Stimulated activated CD4-positive, alpha-beta T cell treated with anti-CD3 and anti-CD28 coated beads, Interleukin-15, amount 100 ng/mL, for 48 hours (primary cell): ENCODE results near the gene PAMR1.
"Not testable (repeated sequence)": the region's sequence is repeated elsewhere in the genome, so short reads cannot be mapped to it uniquely, and the experiment has no call there.

Source experiments
- DNase-seq, 2 donors: peaks; one replicate each; pipeline ENCODE4 v3.0.0-alpha.2; 2020; ENCODE audit warnings: low read depth in 2 of 2

Gene PAMR1

DNA sequence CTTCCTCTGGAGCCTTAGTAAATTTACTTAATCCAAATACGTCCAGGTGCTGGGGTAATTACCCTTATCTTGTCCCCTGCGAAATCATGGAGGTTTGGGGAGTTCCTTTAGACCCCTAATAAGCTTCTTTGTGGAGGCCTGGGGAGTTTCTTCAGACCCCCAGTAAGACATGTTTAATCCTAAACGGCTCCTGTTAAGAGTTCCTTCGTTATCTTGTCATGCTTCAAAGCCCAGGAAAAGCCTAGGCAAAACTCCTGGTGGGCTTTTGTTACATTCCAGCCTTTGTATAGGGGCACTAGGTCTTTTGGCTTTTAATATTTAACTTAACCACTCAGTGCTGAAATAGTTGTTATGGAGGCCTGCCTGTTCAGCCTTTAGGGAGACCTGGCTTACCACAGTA lies 18.1 kb upstream of the PAMR1 start:
- DNase-seq, result no peak

DNA sequence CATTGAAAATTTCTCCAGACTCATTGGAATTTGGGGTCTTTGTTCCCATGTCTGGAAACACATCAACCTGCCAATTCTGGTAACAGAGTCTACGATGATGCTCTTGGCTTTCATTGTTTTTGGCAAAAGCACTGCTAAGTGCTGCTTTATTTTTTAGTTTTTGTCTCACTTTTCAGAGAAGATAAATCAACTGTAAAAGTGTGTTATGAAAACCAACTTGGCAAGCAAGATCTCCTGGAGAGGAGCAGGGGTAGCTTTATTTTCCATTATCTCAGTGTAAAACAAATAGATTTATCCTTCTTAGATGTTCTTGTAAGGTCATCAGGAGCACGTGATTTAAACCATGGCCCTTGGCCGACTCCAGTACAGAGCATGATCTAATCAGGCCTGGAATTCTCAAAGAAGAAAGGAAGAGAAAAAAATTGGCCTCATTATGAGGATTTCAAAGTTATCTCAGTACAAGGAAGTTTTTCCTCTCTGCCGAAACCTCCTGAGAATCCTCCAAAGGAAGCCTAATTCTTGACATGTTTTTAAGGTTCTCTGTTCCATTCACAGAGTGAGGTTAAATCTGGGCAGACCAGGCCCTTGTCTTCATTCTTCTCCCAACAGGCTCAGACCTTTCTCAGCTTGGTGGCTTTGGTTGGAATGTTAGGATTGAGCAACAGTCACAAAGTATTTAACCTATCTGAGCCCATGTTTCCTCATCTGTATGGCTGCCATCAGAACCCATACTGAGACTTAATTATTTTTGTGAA lies 16.4 kb upstream of the PAMR1 start:
- no peak for DNase-seq

DNA sequence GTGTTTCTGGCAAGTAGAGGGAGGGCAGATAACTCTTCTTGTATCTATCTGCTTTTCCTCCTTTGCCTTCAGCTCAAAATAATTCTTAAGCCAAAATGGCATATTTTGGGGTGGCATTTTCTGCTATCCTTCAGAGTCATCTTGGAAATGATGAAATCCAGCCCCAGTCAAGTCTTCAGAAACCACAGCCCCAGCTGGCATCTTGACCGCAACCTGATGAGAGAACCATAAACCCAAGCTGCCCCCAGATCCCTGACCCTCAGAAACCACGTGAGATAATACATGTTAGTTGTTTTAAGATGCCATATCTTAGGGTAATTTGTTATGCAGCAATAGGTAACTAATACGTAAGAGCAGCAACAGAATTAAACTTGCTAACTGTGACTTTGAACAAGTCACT lies 15.1 kb upstream of the PAMR1 start:
- no peak for DNase-seq

DNA sequence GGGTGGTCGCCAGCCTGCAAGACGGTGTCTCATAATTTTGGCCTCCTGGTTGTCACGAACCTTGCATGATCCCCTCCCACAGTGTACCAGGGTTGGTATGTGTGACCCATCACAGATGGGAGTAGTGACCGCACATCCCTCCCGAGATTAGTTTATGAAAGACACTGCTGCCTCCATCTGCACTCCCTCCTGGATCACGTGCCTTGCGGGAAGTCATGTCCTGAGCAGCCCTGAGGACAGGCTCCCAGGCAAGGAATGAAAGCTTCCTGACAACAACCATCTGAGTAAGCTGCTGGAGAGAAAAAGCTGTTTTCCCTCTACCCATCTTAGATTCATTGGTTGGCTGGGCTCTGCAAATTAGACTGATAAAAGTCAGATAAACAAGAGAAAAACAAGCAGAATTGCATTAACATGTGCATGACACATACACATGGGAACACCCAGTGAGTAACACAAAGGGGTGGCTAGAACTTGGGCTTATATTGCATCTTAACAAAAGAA lies 14.4 kb upstream of the PAMR1 start:
- DNase-seq, result no peak

DNA sequence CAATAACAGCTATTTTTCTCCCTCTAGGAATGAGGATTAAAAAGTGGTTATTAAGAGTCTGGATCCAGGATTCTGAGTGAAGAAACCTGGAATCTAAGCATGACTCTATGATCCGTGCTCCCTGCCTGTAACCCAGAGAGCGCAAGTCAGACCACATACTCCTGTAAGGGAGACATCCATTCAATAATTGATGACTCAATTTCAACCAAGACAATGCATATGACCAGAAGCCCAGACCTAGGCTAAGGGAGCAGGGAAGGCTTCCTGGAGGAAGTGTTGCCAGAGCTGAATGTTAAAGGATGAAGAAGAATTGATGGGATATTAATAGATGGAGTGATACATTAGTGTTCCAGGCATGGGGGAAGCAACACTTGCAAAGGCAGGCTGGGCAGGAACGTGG lies 13.8 kb upstream of the PAMR1 start:
- DNase-seq, result no peak

DNA sequence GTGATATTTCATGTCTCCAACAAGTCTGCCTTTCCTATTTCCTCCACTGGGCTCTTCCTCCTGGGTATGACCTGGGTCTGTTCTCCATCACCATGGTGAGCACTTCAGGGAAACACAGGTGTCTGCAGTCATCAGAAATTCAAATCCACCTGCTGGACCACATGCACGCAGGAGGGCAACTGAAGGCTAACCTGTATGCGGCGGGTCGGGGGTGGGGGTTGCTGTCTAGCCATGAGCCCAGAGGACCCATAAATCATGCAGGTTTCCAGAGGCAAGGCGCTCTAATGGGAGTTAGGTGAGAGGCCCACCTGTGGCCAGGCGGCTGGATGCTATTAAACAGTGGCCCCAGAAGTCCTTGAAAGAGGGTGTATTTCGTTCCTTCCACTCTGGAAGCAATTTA lies 11.1 kb upstream of the PAMR1 start:
- DNase-seq, result no peak

- no peak for DNase-seq
Measured at GRCh38 chr11:35531246-35531645, 5.8 kb upstream of the PAMR1 start.

DNA sequence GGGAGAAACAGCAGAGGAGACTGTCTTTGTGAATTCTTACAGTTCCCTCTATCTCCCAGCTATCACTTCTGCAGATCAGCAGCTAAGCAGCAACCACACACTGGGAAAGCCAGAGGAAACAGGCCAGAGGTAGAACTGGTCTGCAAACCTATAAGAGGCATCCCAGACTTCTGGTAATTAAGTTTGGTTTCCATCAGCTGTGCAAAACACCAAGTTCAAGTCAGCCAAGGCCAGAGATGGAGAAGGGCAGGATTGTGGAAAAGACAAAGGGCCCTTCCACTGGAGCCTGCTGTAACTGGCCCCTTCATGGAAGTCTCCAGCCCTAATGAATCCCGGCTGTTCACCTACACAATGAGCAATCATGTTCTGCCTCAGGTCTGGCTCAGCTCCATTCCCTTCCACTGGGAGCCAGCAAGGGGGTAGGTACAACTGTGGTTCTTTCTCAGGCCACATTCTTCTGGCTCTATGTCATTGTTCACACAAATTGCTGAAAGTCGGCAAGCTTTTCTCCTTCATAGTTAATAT lies 4.6 kb upstream of the PAMR1 start:
- DNase-seq, result no peak

DNA sequence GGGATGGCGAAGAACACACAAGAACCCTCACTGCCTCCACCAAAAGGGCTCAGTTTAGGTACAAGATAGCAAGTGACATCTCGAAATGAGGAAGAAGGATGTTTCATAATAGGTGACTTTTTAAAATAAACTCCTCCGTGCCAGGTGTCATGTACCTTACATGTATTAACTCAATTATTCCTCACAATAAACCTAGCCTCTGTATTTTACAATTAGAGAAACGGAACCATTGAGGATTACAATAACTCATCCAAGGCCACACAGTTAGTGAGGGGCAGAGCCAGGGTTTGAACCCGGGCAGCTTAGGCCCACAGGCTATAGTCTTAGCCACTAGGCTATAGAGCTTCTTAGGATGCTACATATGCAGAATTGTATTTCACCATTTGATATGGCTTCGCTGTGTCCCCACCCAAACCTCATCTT lies 965 bp upstream of the PAMR1 start:
- DNase-seq, result no peak

GRCh38 chr11:35524780-35525179 lies 636 bp downstream of the PAMR1 start:
- no peak for DNase-seq

DNA sequence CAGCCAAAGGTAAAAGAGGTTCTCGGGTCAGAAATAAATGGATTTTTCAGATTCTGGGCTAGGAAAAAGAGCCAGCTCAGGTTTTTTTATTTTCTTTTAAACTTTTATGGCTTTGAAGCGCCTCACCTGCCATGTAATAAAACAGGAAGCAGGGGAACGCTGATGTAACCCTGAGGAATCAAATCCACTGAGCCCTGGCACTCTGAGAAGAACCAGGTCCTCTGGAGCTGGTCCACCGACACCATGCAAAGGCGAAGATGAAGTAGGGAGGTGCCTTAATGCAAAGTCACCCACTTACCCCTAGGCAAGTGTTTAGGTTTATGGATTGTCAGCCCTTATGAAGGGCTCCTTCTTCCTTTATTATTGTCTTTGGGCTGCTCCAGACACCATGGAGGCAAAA lies 1.6 kb downstream of the PAMR1 start:
- DNase-seq, result no peak

DNA sequence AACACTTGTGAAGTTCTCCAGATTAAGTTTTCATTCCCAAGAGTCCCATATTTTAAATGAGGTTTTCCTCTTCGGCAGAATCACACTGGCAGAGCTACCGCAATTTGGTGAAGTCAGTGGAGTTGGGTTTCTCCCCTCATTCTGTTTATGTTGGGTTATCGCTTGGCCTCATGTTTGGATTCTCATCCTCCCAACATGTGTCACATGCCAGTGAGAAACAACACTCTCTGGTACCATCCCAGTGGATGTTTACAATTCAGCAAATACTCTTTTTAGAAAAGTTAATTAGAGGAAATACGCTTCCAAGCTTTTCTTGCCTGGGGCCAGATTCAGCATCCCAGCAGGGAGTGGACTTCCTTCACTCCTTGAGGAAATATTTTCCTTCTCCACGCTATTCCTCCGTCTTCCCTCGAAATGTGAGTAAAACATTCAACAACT lies 2.1 kb downstream of the PAMR1 start:
- no peak for DNase-seq

GRCh38 chr11:35522091-35522490 lies 3.3 kb downstream of the PAMR1 start:
- not testable (repeated sequence) for DNase-seq

DNA sequence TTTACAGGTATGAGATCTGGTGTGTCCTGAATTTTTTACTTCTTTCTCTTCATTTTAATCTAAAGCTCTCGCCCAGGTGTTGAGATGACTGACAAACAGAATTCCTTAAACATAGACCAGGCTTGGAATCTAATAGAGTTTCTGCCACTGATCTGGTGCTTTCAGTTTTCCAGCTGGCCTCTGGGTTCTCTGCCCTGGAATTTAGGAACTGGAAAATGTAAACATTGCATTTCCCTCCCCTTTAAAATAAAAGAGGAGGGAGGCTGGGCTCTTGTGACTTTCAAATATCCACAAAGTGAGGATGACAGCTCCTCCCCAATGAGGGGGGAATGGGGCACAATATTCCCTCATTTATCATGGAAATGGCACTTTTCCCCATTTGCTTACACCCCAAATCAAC lies 5.0 kb downstream of the PAMR1 start:
- DNase-seq, result no peak

DNA sequence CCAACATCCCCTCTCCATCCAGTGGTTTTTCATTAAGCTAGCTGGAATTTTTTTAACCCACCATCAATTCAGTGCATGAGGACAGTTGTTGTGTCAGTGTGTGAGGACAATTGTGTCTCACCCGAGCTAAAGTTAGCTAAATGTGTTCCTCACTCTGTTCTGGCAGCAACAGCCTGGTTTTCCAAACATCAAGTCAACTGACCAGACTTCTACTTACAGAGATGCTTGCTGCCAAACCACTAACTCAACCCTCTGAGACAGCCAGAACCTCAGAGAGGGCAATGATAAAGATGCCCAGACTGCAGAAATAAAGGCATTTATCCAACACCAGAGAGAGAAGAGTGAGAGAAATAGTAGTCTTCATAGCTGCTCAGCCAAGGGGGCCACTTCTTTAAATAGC lies 6.7 kb downstream of the PAMR1 start:
- no peak for DNase-seq

DNA sequence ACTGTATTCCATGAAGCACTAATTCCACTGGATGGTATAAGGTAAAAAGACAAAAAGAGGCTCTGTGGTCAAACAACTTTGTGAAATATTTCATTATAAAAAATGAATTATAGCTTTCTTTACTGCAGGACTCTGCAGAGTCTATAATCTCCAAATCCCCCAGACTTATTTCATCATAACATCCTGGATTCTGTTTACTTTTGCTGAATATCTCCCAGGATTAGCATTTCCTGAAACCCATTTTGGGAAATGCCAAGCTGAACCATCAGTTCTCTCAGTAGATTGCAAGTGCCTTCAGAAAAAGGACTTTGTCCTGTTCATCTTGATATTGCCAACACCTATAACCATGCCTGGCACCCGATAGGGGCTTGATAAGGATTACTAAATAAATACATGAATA lies 7.9 kb downstream of the PAMR1 start:
- DNase-seq, result no peak

DNA sequence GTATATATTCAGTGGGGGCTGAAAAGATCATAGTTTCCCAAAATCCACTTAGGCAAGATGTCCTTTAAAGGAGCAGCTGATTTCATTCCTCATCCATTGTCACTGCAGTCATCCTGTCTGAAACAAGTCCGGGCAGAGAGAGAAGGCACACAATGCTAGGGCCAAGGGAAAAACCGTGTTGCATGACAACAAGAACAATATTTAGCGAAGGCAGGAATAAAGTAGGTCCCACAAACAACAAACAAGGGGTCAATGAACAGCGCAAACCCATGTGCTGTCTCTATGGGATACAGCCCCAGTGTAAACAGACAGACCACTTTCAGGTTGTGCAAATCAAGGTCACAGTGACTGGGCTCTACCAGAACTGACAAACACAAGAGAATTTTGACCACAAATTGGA lies 9.0 kb downstream of the PAMR1 start:
- DNase-seq, result no peak

- DNase-seq, result no peak
Measured at GRCh38 chr11:35515224-35515623, 10.2 kb downstream of the PAMR1 start.

GRCh38 chr11:35514481-35514880 lies 10.9 kb downstream of the PAMR1 start:
- DNase-seq, result no peak

DNA sequence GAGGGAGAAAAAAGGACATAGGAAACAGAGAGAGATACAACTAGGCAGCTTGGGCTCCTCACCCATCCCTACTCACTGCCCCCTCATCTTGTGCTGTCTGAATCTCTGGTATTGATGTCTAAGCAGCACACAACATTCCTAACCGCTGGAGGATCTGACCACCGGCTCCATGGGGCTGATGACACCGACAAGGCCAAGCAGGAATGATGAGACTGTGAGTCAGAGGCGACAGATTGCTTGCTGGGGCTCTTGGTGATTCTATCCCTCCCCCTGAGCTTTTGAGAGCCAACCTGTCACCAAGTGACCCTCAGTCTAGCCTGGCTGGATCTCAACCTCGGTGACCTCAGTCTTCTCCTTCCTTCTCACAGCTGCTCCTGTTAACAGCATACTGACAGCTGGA lies 13.8 kb downstream of the PAMR1 start:
- DNase-seq, result no peak

- no peak for DNase-seq
Measured at GRCh38 chr11:35507688-35508087, 17.7 kb downstream of the PAMR1 start.

GRCh38 chr11:35501776-35502175 lies 23.6 kb downstream of the PAMR1 start:
- no peak for DNase-seq

DNA sequence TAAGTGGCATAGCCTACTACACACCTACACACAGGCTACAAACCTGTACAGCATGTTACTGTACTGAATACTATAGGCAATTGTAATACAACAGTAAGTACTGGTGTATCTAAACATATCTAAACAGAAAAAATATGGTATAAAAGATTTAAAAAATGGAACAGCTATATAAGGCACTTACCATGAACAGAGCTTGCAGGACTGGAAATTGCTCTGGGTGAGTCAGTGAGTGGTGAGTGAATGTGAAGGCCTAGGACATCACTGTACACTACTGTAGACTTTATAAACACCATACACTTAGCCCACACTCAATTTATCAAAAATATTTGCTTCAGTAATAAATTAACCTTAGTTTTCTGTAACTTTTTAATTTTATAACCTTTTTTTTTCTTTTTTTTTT lies 24.7 kb downstream of the PAMR1 start:
- no peak for DNase-seq

DNA sequence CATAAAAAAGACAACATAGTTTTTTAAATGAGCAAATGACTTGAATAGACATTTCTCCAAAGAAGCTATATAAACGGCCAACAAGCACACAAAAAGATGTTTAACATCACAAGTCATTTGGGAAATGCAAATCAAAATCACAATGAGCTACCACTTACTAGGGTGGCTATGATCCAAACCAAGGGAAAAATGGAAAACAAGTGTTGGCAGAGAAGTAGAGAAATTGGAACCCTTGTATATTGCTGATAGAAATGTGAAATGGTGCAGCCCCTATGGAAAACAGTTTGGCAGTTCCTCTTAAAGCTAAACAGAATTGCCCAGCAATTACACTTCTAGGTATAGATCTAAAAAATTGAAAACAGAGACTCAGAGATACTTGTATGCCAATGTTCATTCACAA lies 29.0 kb downstream of the PAMR1 start:
- DNase-seq, result no peak
